Right atrium auricular region (tissue), 2 donors: ENCODE results near the gene RGS21. TPM values are rescaled to one million over a fixed set of nuclear protein-coding genes. Genes with fewer than 3 reads are reported as not detected.

Experiments used
- DNase-seq: peaks from one replicate; pipeline ENCODE4 v3.0.0-alpha.2; 2019; ENCODE audit warnings: low spot score
- H3K27ac ChIP-seq, 2 donors: fragments of 200-600 bp; sonication (generic); 1 replicate in 1 of 2; 2 replicates in 1 of 2; pipeline ENCODE4 v1.5.1; 2016 to 2019
- H3K27me3 ChIP-seq, 2 donors: fragments of 200-600 bp; sonication (generic); one replicate each; pipeline versions ENCODE4 v1.5.1 to v1.6.0; 2017 to 2019
- H3K36me3 ChIP-seq: fragments of 200-600 bp; sonication (generic); one replicate; pipeline ENCODE4 v1.5.1; 2016
- H3K4me1 ChIP-seq, 2 donors: fragments of 200-600 bp; sonication (generic); one replicate each; pipeline versions ENCODE4 v1.5.1 to v1.6.0; 2017 to 2019
- H3K4me3 ChIP-seq, 2 donors: fragments of 200-600 bp; sonication (generic); 1 replicate in 1 of 2; 2 replicates in 1 of 2; pipeline ENCODE4 v1.5.1; 2017 to 2019; ENCODE audit warnings: mild to moderate bottlenecking in 1 of 2, moderate library complexity in 1 of 2
- H3K9me3 ChIP-seq, 2 donors: fragments of 200-600 bp; sonication (generic); one replicate each; pipeline ENCODE4 v1.5.1; 2019
- CTCF ChIP-seq, 2 donors: fragments of 200-600 bp; sonication (generic); IDR thresholded peaks; one replicate each; pipeline ENCODE4 v1.5.1; 2019; ENCODE audit warnings: antibody characterized with exemption in 2 of 2
- total RNA-seq, 2 donors: library from RNA; depleted of rRNA; stranded (reverse); fragments of >200 nt; gene quantifications; one replicate each; pipeline ENCODE4 v1.1.0, GENCODE V29; 2016

Gene RGS21
- total RNA-seq, 2 donors from 2014 or later = not detected

- TF ChIP-seq CTCF (IDR thresholded peaks at IDR 0.05) = no peak
- no peak overlapping the region for H3K4me3 ChIP-seq
- DNase-seq = no peak
- no peak overlapping the region for H3K27ac ChIP-seq
- no peaks in the 10 kb centered on the region for H3K9me3 ChIP-seq
- H3K27me3 ChIP-seq = no peaks in the 10 kb centered on the region
- no peaks in the 10 kb centered on the region for H3K36me3 ChIP-seq
- no peaks in the 10 kb centered on the region for H3K4me1 ChIP-seq
These were observed 61.5 kb downstream of the RGS21 start for GRCh38 chr1:192378276-192378675.

- TF ChIP-seq CTCF (IDR thresholded peaks at IDR 0.05) = no peak
- Histone ChIP-seq H3K9me3 (peaks cover 0 to under 1% of the 10 kb centered on the region in 2 donors), H3K36me3 (no peaks in the 10 kb centered on the region)
These were observed 62.1 kb downstream of the RGS21 start for GRCh38 chr1:192378878-192379277.

GRCh38 chr1:192379554-192379953 lies 62.8 kb downstream of the RGS21 start:
- Histone ChIP-seq H3K36me3 (no peaks in the 10 kb centered on the region), H3K9me3 (peaks cover 0 to 7% of the 10 kb centered on the region in 2 donors), H3K4me3 (no peak overlapping the region), H3K4me1 (no peaks in the 10 kb centered on the region), H3K27me3 (no peaks in the 10 kb centered on the region), H3K27ac (no peak overlapping the region)
- no peak for TF ChIP-seq CTCF (IDR thresholded peaks at IDR 0.05)
- DNase-seq = no peak

More at GRCh38 chr1:192378878-192379277, 62.1 kb downstream of the RGS21 start:
- Histone ChIP-seq H3K4me3 (no peak overlapping the region), H3K4me1 (no peaks in the 10 kb centered on the region), H3K27ac (no peak overlapping the region), H3K27me3 (no peaks in the 10 kb centered on the region)
- DNase-seq = no peak

- no peak overlapping the region for H3K4me3 ChIP-seq
- peaks cover 0 to 12% of the 10 kb centered on the region in 2 donors for H3K9me3 ChIP-seq
- no peak overlapping the region for H3K27ac ChIP-seq
- no peaks in the 10 kb centered on the region for H3K4me1 ChIP-seq
- H3K27me3 ChIP-seq = no peaks in the 10 kb centered on the region
- H3K36me3 ChIP-seq = no peaks in the 10 kb centered on the region
- TF ChIP-seq CTCF (IDR thresholded peaks at IDR 0.05) = no peak
- DNase-seq = no peak
These were observed 66.0 kb downstream of the RGS21 start for GRCh38 chr1:192382758-192383157.

- H3K4me3 ChIP-seq = no peak overlapping the region
- TF ChIP-seq CTCF (IDR thresholded peaks at IDR 0.05) = no peak
- H3K27ac ChIP-seq = no peak overlapping the region
- no peaks in the 10 kb centered on the region for H3K36me3 ChIP-seq
- no peaks in the 10 kb centered on the region for H3K27me3 ChIP-seq
- peaks cover 0 to 12% of the 10 kb centered on the region in 2 donors for H3K9me3 ChIP-seq
- no peaks in the 10 kb centered on the region for H3K4me1 ChIP-seq
- no peak for DNase-seq
These were observed 69.4 kb downstream of the RGS21 start for GRCh38 chr1:192386051-192386650.

- no peak for DNase-seq
- H3K27me3 ChIP-seq = no peaks in the 10 kb centered on the region
These were observed 78.4 kb downstream of the RGS21 start for GRCh38 chr1:192395211-192395610.

More at GRCh38 chr1:192395211-192395610, 78.4 kb downstream of the RGS21 start:
- Histone ChIP-seq H3K4me1 (no peaks in the 10 kb centered on the region), H3K36me3 (no peaks in the 10 kb centered on the region), H3K9me3 (no peaks in the 10 kb centered on the region), H3K27ac (no peak overlapping the region), H3K4me3 (no peak overlapping the region)
- no peak for TF ChIP-seq CTCF (IDR thresholded peaks at IDR 0.05)
